ENCODE measurements around the gene TOP2A. TPM values are rescaled to one million over a fixed set of nuclear protein-coding genes. Genes with fewer than 3 reads are reported as not detected.
A peak's percentile ranks its signal among the peaks of the same experiment; 100 is the strongest.

The TOP2A gene
- polyA plus RNA-seq, 1 of the 3 experiments (the other 2 are of a cell fraction) = 20.6 TPM

DNA sequence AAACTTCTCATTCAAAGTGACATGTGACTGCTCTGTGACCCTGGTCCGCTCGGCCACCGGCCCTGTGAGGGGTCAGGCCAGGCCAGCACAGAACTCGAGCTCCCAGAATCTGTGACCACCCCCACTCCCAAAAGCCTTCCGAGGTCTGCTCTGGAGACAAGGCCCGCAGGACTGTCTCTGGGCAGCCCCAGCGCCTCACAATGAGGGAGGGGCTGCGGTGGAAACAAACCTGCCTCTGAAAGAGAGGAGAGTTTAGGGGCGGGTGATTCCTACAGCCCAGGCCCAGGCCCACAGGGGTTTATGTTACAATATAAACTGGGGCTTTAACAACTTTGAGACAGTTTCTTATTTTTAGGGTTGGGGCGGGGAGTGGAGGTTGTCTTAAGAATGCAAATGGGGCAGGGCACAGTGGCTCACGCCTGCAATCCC is 45.4 kb upstream of the TOP2A start:
- no peaks in the 10 kb centered on the region for H3K36me3 ChIP-seq (replicated peaks in 1 of 2; ENCODE audit: control insufficient read depth in 1 of 2, insufficient read depth in 2 of 2, low read length in 1 of 2)
- TF ChIP-seq, protein P1, sequence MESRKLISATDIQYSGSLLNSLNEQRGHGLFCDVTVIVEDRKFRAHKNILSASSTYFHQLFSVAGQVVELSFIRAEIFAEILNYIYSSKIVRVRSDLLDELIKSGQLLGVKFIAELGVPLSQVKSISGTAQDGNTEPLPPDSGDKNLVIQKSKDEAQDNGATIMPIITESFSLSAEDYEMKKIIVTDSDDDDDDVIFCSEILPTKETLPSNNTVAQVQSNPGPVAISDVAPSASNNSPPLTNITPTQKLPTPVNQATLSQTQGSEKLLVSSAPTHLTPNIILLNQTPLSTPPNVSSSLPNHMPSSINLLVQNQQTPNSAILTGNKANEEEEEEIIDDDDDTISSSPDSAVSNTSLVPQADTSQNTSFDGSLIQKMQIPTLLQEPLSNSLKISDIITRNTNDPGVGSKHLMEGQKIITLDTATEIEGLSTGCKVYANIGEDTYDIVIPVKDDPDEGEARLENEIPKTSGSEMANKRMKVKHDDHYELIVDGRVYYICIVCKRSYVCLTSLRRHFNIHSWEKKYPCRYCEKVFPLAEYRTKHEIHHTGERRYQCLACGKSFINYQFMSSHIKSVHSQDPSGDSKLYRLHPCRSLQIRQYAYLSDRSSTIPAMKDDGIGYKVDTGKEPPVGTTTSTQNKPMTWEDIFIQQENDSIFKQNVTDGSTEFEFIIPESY (IDR thresholded peaks at IDR 0.05; ENCODE audit: borderline replicate concordance, low read depth) = no peak
- TF ChIP-seq GABPA (IDR thresholded peaks at IDR 0.05; ENCODE audit: low read depth) (no peak), TAF1 (IDR thresholded peaks at IDR 0.05; ENCODE audit: borderline replicate concordance, low read depth, low read length) (no peak), GATA2 (CRISPR knock-in tag; IDR thresholded peaks at IDR 0.05) (no peak), FOXJ3 (CRISPR knock-in tag; IDR thresholded peaks at IDR 0.05) (no peak), FOXM1 (IDR thresholded peaks at IDR 0.05; ENCODE audit: low read depth) (no peak), RAD21 (IDR thresholded peaks at IDR 0.05; ENCODE audit: low read length) (no peak), MXI1 (IDR thresholded peaks at IDR 0.05; ENCODE audit: low read depth, low read length) (no peak), SMC3 (IDR thresholded peaks at IDR 0.05; ENCODE audit: low read depth, low read length) (no peak), FOSL2 (IDR thresholded peaks at IDR 0.05; ENCODE audit: borderline replicate concordance, low read depth) (no peak), JUND (IDR thresholded peaks at IDR 0.05) (no peak), RXRA (IDR thresholded peaks at IDR 0.05; ENCODE audit: borderline replicate concordance, low read depth) (no peak), ELF1 (IDR thresholded peaks at IDR 0.05) (no peak), NFIC (IDR thresholded peaks at IDR 0.05; ENCODE audit: borderline replicate concordance) (no peak), POLR2AphosphoS5 (IDR thresholded peaks at IDR 0.05; ENCODE audit: low read depth, low read length) (no peak)
- TF ChIP-seq, protein P2, sequence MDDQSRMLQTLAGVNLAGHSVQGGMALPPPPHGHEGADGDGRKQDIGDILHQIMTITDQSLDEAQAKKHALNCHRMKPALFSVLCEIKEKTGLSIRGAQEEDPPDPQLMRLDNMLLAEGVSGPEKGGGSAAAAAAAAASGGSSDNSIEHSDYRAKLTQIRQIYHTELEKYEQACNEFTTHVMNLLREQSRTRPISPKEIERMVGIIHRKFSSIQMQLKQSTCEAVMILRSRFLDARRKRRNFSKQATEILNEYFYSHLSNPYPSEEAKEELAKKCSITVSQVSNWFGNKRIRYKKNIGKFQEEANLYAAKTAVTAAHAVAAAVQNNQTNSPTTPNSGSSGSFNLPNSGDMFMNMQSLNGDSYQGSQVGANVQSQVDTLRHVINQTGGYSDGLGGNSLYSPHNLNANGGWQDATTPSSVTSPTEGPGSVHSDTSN (IDR thresholded peaks at IDR 0.05) = no peak
- TF ChIP-seq, protein P3, sequence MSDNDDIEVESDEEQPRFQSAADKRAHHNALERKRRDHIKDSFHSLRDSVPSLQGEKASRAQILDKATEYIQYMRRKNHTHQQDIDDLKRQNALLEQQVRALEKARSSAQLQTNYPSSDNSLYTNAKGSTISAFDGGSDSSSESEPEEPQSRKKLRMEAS (IDR thresholded peaks at IDR 0.05; ENCODE audit: low read depth) = no peak
- TF ChIP-seq, protein P4, sequence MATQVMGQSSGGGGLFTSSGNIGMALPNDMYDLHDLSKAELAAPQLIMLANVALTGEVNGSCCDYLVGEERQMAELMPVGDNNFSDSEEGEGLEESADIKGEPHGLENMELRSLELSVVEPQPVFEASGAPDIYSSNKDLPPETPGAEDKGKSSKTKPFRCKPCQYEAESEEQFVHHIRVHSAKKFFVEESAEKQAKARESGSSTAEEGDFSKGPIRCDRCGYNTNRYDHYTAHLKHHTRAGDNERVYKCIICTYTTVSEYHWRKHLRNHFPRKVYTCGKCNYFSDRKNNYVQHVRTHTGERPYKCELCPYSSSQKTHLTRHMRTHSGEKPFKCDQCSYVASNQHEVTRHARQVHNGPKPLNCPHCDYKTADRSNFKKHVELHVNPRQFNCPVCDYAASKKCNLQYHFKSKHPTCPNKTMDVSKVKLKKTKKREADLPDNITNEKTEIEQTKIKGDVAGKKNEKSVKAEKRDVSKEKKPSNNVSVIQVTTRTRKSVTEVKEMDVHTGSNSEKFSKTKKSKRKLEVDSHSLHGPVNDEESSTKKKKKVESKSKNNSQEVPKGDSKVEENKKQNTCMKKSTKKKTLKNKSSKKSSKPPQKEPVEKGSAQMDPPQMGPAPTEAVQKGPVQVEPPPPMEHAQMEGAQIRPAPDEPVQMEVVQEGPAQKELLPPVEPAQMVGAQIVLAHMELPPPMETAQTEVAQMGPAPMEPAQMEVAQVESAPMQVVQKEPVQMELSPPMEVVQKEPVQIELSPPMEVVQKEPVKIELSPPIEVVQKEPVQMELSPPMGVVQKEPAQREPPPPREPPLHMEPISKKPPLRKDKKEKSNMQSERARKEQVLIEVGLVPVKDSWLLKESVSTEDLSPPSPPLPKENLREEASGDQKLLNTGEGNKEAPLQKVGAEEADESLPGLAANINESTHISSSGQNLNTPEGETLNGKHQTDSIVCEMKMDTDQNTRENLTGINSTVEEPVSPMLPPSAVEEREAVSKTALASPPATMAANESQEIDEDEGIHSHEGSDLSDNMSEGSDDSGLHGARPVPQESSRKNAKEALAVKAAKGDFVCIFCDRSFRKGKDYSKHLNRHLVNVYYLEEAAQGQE (IDR thresholded peaks at IDR 0.05; ENCODE audit: low read depth, low read length) = no peak
- peak overlapping the region in 1 of 2 experiments; percentile 92; a peak in 1 of 4 replicates for H3K27ac ChIP-seq (ENCODE audit: low read depth in 2 of 2, low read length in 1 of 2)
- H3K9me2 ChIP-seq = no peaks in the 10 kb centered on the region
- H3F3A ChIP-seq (replicated peaks; ENCODE audit: insufficient read depth) = peaks cover 4% of the 10 kb centered on the region
- POLR2A ChIA-PET = interaction anchor here (1.6 kb wide), 1 partner anchor 76 kb away, joined by 4 read pairs; no protein-coding TSS in a partner anchor
- CTCF ChIA-PET = interaction anchor here (0.9 to 16.9 kb wide), 8 partner anchors 7 to 108 kb away, joined by 3 to 265 read pairs (median 8); partner anchors contain the start of gene IGFBP4
- no peak overlapping the region for H3K9ac ChIP-seq
- no peaks in the 10 kb centered on the region for H3K79me2 ChIP-seq (ENCODE audit: insufficient read depth)
- no peaks in the 10 kb centered on the region for H3K9me3 ChIP-seq
- H4K20me1 ChIP-seq (ENCODE audit: insufficient read depth) = no peaks in the 10 kb centered on the region
- no peak for DNase-seq
- no peak overlapping the region for H3K4me2 ChIP-seq
- H3K27me3 ChIP-seq (ENCODE audit: insufficient read depth) = no peaks in the 10 kb centered on the region
- 81% methylated on average over 11 of the region's 11 CpGs for WGBS (ENCODE audit: low lambda C conversion rate)
- H3K4me3 ChIP-seq (ENCODE audit: low read depth in 2 of 2, low read length in 1 of 2) = no peak overlapping the region
- H3K4me1 ChIP-seq (ENCODE audit: control insufficient read depth in 1 of 2, insufficient read depth in 2 of 2, low read depth in 1 of 2, low read length in 1 of 2) = peaks cover 25 to 53% of the 10 kb centered on the region in 2 experiments
- H2AFZ ChIP-seq (ENCODE audit: low read depth) = no peak overlapping the region
